ENCODE results near the gene UGT1A7.

DNA sequence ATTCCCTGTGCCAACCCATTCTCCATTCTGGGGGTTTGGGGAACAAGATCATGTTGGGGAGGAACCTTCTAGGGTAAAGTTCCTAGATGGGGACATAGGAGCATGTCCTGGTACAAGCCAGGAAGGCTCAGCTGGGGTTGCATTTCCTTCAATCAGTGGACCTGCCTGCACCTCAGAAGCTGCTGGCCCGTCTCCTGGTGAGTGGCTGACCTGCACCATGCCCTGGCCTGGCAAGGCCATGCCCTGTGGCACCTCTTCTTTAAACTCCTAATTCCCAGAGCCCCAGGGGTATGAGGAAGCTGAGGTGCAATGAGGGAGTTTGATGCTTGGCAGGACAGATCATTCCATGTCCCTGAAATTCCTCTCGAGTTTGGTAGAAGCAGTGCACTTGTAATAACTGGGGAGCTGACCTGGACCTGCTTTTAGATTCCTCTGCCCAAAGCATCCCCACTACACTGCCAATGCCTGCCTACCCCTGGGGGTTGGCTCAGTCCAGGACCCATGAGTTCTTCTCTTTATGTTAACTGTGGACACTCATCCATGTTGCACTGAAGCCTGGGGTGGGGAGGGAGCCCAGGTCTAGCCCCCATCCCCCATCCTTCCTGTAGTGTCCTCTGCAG lies 121.7 kb downstream of the UGT1A7 start:
- TF ChIP-seq POLR2A (IDR thresholded peaks at IDR 0.05), result no peak
- TF ChIP-seq, protein P1, sequence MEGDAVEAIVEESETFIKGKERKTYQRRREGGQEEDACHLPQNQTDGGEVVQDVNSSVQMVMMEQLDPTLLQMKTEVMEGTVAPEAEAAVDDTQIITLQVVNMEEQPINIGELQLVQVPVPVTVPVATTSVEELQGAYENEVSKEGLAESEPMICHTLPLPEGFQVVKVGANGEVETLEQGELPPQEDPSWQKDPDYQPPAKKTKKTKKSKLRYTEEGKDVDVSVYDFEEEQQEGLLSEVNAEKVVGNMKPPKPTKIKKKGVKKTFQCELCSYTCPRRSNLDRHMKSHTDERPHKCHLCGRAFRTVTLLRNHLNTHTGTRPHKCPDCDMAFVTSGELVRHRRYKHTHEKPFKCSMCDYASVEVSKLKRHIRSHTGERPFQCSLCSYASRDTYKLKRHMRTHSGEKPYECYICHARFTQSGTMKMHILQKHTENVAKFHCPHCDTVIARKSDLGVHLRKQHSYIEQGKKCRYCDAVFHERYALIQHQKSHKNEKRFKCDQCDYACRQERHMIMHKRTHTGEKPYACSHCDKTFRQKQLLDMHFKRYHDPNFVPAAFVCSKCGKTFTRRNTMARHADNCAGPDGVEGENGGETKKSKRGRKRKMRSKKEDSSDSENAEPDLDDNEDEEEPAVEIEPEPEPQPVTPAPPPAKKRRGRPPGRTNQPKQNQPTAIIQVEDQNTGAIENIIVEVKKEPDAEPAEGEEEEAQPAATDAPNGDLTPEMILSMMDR (IDR thresholded peaks at IDR 0.05), result no peak

Measured in testis (tissue), 2 donors.